CD4-positive, alpha-beta T cell treated with Interleukin-15 for 1 hour (primary cell): Measurements from ENCODE around the gene NDST4.
A peak's percentile ranks its signal among the peaks of the same experiment; 100 is the strongest.

Source experiments
- DNase-seq: peaks from one replicate; pipeline ENCODE4 v3.0.0-alpha.2; 2020

The NDST4 gene

DNA sequence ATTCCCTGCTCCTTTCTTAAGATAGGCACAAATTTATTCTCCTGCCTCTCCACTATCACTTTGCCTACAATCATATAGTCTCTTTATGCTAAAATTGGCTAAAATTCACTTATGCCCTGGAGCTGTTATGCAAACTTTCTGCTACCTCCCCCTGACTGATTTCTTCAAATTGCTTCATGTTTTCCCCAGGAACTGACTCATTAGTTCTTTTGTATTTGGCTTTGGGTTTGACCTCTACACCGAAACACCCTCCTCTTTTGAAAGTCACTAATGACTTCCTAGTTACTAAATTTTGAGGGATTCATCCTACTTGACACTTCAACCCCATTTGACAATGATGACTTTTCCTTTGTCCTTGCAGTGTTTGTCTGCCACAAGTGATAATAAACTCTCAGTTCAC, 222.6 kb downstream of the NDST4 start:
- no peak for DNase-seq

DNA sequence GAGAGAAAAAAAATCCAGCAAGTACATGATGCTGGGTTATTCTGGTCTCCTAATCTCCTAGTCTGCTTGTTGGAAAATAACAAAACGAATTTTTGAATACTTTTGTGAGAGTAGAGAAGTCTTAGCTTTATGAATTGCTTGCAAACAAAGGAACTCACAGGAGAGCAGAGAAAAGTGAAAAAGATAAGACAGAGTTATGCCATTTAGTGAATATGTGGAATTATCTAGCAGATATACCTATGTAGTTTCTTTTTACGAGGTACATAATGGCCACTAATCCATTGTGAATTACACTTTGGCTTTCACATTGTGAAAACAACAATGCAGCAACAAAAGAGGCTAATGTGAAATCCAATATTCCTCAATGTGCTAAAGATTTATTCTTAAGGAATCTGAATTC, 226.7 kb downstream of the NDST4 start:
- no peak for DNase-seq

DNA sequence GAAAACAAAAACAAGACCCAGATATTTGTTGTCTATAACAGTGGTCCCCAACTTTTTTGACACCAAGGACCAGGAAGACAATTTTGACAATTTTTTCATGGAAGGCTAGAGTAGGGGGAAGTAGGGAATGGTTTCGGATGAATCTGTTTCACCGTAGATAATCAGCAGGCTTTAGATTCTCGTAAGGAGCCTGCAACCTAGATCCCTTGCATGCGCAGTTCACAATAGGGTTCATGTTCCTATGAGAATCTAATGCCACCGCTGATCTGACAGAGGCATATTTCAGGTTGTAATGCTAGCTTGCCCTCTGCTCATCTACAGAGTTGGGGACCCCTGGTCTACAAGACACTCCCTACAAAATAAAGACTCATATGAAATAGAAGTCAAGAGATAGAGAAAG, 229.8 kb downstream of the NDST4 start:
- no peak for DNase-seq

DNA sequence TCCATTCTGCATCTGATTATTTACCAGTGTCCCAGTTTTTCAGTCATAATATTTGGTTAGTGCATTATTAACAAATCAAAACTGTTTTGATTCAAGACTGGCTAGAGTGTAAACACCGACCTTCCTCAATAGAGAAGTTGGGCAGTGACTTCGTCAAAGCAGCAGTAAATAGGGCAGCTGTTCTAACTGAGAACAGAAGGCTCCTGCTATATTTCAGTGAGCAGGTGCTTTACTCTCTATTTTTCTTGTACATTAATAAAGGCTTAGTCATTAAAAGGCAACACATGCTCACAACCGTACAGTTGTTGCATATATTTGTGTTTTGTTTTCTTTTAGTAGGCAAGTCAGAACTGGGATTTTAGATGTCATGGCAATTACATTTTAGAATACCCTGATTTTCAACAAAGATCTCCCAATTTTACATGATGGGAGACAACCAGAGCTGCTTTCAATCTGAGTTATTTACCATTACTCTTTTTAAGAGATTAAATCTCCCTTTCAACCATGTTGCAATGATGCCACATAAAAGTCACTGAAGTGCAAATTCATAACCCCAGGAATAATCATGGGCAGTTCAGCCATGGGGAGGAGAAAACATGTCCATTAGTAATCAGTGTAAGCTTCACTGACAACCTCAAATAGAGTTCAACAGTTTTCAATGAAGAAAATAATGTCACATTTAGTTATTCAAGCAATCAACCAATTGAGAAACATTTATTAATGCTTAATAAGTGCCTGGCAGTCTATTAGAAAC, 233.3 kb downstream of the NDST4 start:
- DNase-seq = no peak

DNA sequence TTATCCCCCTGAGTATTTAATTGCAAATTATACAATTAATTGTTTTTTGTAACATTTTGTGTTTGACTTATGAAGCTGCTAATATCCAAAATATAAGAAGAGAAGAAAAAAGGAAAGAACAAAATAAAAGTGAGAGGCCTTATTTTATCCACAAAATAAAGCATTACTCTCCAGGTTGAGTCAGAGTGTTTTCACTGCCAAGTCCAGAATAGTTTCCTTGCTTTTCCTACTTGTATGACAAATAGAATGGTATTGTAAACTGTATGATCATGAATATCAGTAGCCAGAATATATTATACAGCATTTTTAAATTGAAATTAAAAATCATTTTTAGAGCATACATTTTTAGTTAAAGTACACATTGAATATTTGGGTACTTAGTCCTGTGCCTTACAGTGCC, 237.8 kb downstream of the NDST4 start:
- DNase-seq = no peak

DNA sequence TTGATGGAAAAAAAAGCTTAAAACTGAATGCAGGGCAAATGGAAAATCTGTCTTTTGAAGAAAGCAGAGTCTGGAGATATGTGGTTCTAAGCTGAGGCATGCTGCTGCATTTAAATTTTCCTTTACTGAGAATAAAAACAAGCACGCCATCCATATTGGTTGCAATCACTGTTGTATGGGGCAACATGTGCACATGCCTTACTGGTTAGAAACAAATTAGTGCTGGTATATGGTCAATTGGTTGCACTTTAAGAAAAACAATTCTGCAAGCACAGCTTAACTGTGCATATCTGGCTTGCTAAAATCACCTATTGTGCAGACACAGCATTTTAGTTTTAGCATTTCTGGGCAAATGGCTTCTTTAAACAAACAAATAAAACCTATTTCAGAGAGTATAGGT, 239.1 kb downstream of the NDST4 start:
- no peak for DNase-seq

DNA sequence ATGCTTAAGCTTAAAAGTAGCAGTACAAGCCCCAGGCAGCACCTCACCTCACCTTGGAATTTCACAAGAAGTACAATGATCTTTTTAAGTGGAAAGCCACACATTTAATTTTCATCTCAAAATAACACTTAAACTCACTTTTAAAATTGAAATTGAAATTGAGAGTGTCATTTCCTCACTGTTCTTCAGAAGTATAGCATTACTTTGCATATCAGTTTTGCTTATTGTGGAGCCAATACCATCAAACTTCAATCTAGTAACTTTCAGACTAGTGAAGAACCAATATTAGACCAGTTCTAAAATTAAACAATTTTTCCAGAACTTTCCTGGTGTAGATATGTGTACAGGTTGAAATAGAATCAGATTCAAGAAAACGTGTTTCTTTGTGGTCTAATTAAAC, 242.4 kb downstream of the NDST4 start:
- DNase-seq = no peak

DNA sequence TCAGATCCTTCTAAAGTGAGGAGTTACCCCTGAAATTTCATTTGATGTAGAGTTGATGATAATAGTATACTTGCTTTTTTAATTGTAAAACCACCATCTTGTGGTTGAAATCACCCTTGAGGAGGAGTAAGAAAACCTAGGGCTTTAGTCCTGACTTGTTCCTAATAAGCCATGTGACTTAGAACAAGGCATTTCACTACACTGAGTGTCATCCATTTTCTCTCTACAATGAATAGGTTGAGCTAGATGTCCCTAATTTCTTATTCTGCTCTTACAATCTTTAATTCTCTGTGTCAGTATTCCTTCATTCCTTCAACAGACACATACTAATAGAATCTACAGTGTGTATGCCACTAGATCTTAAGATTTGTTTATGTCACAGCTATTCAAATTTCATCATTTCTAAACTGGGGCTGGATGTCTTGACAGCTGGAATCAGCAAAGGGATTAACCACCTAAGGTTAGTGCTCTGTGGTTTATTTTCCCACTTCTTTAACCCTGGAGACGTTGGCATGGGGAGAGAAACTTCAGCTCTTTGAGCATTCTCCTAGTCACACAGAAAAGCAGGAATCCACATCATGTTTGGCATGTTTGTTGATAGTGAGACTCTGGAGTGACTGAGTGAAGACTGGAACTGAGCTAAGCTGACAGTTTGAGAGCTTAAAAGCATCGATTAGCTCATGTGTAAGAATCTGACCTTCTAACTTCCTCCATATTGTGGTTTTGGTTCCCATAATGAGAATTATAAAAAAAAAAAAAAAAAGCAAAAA, 246.3 kb downstream of the NDST4 start:
- no peak for DNase-seq

DNA sequence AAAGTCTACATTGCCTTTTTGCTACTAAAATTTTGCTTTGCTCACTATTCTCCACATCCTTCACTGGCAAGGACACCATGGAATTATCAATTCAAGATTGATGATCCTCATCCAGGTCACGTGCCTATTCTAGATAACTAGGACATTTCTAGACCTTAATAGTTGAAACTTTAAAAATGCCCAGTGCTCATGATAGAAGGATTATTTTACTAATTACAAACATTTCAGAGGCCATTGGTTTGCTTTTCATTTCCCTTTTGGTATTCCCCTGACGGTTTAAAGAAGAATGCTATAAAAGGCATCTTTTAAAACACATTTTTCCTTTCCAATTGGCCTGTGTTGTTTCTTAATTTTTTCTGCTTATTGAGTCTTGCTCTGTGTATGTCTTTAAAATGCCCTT, 249.4 kb downstream of the NDST4 start:
- DNase-seq = no peak

DNA sequence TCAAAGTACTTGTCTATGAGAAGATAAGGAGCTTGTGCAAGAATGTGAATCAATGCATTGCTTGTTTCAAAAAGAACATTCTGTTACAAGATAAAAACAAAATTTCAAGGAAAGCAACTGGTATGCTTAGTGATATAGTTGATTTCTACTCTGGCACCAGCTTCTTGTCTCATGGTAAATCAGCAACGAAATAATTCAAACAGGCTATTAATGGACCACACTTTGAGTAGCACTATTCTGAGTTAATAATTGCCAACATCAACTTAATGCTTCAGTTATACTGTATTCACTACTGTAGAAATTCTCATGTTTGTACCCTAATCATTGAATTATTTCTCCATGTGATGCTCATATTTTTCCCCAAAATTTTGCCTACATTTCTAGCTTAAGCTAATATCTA, 252.6 kb downstream of the NDST4 start:
- DNase-seq = no peak

DNA sequence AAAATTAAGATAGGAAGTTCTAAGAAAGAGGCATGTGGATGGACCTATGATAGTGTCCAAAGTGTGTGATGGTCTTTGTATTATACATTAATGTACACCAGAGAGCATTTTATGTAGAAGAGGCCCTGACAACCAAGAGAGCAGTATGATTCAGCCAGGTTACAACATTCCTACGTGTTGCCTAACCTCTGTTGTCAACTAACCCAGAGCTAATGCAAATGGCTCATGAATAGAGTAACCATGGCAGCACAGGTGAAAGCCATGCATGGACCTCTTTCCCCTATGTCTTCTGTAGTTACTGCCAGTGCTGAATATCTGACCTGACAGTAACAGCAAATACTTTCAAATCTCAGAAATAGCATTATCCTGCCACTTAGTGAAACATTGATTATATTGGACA, 255.6 kb downstream of the NDST4 start:
- DNase-seq = no peak

DNA sequence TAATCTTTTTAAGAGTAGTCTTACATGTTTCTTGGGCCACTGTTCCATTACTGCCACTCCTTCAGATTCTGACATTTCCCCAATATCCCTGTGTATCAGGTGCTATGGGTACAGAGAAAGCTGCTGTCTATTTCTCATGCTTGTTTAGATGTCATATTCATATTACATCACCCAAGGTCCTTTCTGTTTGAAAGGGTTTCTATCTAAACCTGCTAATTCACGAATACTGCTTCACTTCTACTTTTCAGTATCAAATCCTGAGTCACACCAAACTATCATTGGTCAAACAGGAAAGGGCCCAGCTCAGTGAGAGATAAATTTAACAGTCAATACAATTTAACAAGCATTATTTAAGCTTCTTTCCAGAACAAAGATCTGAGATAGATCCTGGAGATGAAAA, 273.4 kb downstream of the NDST4 start:
- DNase-seq = no peak

DNA sequence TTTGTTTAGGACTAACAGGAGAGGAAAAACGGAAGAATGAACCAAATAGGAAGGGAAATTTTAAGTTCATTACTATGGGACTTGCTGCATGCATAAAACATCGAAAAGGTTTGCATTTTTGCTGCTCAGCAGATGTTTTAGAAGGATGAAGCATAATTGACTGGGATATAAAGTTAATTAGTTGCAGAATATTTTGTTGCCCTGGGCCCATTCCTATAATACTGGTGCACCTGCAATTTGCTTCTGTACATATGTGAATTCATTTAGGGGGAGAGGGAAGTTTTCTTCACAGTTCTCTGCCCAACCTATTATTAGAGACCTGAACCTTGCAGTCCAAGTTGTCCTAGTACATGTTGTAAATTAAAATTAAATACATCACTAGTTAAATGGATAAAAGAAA, 282.8 kb downstream of the NDST4 start:
- no peak for DNase-seq

DNA sequence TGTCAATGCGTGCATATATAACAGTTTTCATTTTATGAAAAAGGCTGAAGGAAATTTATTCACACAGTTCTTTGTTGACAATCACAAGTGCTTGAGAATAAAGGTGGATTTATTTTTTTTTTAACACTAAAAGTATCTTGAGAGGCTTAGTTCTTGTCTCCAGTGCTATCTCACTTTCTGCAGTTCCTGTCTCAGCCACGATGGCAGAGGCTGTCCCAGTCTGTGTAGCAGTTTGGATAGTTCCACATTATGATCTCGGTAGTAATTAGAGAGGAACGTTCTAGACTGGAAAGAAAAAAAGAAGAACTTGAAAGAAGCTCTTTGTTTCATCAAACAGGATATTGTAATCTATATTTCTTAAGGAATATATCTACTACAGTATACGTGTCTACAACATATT, 285.8 kb downstream of the NDST4 start:
- DNase-seq = no peak

DNA sequence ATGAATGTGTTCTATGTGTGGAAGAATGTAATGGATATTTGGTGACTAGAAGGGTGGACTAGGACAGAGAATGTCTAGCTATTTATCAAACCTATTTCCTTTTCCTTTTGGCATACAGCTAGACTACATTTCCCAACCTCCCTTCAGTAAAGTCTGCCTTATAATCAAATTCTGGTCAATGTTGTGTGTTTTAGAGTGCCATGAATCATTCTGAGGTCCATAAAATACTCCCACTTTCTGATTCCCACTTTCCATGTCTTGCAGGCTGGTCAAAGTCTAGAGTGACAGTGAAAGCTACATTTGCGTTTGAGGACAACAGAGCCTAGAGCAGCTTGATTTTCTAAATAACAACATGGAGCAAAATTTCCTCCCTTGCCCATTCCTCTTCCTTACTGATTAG, 297.7 kb downstream of the NDST4 start:
- no peak for DNase-seq

DNA sequence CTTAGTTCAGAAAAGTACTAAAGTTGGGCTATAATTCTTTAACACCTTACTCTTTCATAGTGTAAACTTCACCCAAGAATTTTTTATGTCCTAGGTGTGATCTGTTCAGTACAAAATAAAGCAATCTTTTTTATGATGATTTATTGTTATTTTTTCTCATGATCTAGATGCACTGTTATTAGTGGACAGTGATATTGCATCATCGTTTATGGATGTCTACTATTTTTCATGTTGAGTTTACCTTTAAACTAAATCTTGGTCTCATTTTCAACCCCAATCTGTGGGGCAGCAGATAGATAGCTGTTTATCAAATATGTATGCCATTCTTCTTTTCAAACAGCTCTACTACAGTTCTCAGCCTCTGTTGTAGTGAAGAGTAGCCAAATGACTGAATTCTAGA, 299.5 kb downstream of the NDST4 start:
- no peak for DNase-seq

DNA sequence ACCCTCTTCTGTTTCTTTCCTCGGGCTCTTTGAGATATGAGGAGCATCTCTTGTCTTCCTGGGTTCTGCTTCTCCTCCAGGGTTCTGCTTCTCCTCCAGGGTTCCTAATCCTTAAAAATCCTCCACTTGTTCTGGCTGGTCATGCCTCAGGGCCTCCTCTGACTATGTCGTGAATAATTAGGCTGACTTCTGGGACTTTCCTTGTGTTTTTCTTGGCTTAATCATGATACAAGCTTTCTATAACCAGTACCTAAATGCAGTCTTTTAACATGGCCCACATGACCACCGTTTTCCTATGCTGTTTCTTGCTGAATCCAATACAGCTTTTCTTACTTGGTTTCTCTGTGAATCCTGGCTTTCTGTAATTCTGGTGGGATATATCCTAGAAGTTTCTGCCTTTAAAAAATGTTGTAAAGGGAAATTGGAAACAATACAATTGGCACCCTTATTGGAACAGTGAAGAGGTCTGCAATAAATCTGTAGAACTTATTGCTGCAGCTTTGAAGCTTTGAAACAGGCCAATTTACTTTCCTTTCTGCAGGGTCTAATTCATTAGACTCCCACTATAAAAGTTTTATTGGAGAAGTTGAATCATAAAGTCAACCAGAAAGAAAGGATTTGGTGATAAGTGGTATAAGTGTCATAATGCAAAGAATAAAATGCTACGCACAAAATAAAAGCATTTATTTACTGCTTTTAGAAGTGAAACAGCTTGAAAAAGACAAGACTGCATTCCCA, 301.7 kb downstream of the NDST4 start:
- no peak for DNase-seq

DNA sequence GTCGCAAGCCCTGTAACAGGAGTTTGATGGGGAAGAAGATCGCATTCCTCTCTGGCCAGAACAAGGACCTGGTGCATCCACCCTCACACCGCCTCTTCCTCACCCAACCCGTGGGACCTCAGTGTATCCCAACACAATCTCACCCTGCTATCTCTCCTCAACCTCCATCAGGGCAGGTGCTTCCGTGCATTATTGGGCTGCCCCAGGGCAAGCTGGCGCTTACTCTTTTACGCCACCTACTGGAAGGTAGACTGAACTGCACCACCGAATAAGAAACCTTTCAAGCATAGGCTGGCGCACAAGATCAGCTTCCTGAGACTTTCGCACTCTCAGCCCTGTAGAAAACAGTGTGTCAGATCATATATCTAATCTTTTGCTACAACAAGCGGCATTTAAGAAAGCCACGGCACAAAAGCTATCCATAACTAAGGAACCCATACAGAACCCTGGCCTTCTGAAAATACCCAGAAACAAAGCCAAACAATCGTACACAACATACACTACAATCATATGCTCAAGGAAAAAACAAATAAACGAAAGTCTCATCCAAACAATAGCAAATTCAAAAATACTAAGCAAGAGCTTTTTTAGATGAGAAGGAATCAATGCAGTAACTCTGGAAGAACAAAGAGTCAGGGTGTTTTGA, 305.5 kb downstream of the NDST4 start:
- DNase-seq = peak; percentile 18

DNA sequence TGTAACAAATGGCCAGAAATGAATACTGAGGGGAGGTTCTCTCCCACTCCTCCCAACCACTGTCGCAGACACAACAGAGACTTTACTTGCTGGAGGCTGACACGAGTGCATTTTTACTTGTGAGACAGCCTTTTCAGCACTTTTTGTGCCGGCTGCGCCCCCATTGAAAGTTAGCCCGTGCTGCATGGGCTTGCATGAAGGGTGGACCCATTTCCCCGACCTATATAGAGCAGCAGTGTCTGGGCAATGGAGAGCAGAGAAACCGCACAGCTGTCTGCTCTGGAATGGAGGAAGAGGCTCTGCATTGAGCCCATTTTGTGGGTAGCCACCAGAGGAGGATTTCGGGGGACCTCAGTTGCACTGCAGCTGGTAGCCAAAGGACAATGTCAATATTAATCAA, 306.1 kb downstream of the NDST4 start:
- DNase-seq = no peak

DNA sequence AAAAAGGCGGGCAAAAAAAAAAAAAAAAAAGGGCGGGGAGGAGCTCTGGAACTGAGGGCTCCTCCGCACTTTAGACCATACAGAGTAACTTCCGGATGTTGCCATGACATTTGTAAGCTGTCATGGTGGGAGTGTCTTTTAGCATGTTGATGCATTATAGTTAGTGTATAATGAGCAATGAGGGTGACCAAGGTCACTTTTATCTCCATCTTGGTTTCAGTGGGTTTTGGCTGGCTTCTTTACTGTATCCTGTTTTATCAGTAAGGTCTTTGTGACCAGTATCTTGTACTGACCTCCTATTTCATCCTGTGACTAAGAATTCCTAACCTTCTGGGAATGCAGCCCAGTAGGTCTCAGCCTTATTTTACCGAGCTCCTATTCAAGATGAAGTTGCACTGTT, 321.4 kb downstream of the NDST4 start:
- no peak for DNase-seq

DNA sequence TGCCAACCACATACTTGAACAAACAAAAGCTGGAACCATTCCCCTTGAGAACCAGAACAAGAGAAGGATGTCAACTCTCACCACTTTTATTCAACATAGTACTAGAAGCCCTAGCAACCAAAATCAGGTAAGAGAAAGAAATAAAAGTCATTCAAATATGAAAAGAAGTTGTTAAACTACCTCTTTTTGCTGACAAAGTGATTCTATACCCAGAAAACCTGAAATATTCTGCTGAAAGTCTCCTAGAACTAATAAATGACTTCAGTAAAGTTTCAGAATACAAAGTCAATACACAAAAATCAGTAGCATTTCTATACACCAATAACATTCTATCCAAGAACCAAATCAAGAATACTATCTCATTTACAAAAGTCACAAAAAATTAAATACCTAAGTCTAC, 327.9 kb downstream of the NDST4 start:
- DNase-seq = no peak

DNA sequence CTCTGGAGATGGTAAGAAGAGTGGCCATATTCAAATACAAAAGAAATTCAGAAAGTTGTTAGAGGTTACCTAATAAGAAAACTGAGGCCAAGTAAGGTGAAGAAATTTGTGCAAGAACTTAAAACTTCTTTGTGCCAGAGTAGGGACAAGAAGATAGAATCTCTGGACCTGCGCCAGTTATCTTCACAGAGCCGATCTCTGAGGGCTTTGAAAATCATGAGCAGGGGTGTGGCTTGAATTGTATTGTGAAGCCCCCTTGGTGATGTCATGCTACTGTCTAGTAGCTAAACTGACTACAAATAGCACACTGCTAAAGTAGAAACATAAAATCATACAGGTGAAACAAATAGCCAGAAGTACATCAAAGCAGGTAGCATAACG, 330.2 kb downstream of the NDST4 start:
- DNase-seq = no peak

DNA sequence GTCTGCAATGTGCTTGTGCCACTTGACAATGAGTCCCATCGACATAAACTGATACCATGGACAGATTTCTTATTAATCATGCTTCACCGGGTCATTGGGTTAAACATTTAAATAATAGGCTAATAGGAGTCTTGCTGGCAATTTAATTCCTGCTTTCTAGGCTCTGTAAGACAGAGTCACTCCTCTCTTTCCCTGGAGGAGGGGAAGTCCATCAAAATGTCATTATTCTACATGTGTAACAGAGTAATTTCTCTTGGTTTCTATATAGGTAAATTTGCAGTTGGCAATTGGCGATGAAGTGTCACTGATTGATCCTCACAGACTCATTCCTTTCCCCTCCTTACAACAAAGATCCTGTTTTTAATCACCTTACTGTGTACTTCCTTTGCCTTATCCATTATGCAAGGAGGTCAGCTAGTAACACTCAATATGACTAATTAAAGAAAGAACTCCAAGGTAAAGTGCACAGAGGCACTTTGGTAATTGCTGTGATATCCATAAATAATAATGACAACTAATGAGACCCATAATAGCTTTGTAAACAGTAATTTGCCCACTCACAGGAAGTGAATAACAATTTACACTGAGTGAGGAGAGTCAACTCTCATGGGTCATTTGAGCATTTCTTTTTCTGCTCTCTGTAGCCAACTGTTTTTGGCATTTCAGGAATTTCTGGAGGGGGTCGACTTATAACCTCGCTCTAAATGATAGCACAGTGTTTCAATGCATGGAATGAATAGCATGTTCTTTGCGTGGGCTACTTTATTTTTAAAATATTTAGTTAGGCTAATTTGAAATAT, 330.8 kb downstream of the NDST4 start:
- no peak for DNase-seq
